ENCODE results near the gene STXBP5L. TPM values are rescaled to one million over a fixed set of nuclear protein-coding genes. Genes with fewer than 3 reads are reported as not detected.
"Not testable (repeated sequence)": the region's sequence is repeated elsewhere in the genome, so short reads cannot be mapped to it uniquely, and the experiment has no call there.

The STXBP5L gene
- total RNA-seq, 1 donor from 2014 or later = not detected

GRCh38 chr3:121430664-121431215 is 522.7 kb downstream of the STXBP5L start:
- no peak for DNase-seq (ENCODE audit: low read depth, low spot score)

- DNase-seq (ENCODE audit: low read depth, low spot score) = peak; percentile 5
Measured at GRCh38 chr3:121431726-121432517, 523.9 kb downstream of the STXBP5L start.

GRCh38 chr3:121436074-121436473 is 528.1 kb downstream of the STXBP5L start:
- DNase-seq (ENCODE audit: low read depth, low spot score) = no peak

GRCh38 chr3:121436641-121437040 is 528.6 kb downstream of the STXBP5L start:
- no peak for DNase-seq (ENCODE audit: low read depth, low spot score)

- DNase-seq (ENCODE audit: low read depth, low spot score) = no peak
Measured at GRCh38 chr3:121443456-121443855, 535.5 kb downstream of the STXBP5L start.

DNA sequence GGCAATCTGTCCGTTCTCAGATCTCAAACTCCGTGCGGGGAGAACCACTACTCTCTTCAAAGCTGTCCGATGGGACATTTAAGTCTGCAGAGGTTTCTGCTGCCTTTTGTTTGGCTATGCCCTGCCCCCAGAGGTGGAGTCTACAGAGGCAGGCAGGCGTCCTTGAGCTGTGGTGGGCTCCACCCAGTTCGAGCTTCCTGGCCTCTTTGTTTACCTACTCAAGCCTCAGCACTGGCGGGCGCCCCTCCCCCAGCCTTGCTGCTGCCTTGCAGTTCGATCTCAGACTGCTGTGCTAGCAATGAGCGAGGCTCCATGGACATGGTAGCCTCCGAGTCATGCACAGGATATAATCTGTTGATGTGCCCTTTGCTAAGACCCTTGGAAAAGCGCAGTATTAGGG is 543.7 kb downstream of the STXBP5L start:
- not testable (repeated sequence) for DNase-seq (ENCODE audit: low read depth, low spot score)

DNA sequence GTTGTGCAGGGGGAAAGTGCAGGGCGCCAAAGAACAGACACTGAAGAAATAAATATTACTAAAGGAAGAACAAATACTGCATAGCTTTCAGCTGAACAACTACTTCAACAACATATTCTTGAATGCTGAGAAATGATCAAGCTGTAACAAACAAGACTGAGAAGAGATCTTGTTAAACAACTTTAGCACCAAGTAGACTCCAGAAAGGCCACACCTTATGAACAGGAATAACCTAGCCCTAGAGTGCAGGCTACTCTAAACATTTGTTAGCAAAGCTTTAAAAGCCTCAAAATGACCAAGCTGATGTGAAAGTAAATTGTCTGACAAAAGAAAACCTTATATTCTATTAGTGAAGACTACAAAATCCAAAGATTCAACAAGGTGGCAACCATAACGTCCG is 554.6 kb downstream of the STXBP5L start:
- DNase-seq (ENCODE audit: low read depth, low spot score) = no peak

GRCh38 chr3:121463745-121464144 is 555.7 kb downstream of the STXBP5L start:
- DNase-seq (ENCODE audit: low read depth, low spot score) = no peak

DNA sequence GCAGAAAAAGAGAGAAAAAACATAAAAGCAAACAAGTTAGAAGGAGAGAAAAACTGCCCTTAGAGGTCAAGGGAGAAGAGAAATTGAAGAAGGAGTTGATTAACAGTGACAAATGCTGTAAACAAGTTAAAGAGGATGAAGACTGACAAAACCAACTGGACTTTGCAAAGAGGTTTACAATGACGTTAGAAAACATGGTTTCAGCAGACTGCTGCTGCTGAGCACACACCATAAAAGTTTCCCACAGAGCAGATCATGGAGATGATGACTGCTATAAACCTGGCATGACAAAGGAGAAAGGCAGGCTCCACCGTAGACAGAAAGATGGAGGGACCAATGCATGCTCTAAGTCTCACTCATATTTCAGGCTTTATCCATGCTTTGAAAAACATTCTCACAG is 559.1 kb downstream of the STXBP5L start:
- DNase-seq (ENCODE audit: low read depth, low spot score) = no peak

DNA sequence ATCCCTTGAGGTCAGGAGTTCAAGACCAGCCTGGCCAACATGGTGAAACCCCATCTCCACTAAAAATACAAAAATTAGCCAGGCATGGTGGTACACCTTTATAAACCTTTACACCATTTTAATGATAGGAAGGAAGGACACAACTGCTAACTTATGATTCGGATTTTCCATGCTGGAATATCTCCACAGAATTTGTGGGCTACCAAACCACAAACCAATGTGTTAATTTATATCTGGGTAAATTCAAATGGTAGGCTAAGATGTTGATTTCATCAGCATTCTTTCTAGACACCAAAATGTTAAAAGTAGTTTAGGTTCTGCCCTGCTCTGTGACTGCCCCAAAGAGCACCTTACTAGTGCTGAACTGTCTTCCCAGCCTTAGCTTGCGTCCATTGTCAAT is 565.0 kb downstream of the STXBP5L start:
- DNase-seq (ENCODE audit: low read depth, low spot score) = no peak

Other genes starting within 250 kb of the STXBP5L start
- gene HGD, start 226.0 kb upstream of the STXBP5L start, total RNA-seq = 0.26 TPM in 1 of 2 replicates, not detected in the other
- gene RABL3, start 165.7 kb upstream of the STXBP5L start, total RNA-seq = 14.6 and 27.7 TPM in 2 replicates
- gene GTF2E1, start 165.5 kb upstream of the STXBP5L start, total RNA-seq = 27.0 and 42.2 TPM in 2 replicates

Measured in pulmonary artery endothelial cell (primary cell).